Activated CD4-positive, alpha-beta T cell treated with anti-CD3 and anti-CD28 coated beads for 36 hours (primary cell): Measurements from ENCODE around the gene NRP1. TPM values are rescaled to one million over a fixed set of nuclear protein-coding genes. Genes with fewer than 3 reads are reported as not detected.

ENCODE experiments used
- ATAC-seq: fragments of 200-7000 bp; cut with Tn5 transposase; one replicate; pipeline ENCODE4 v1.10.0; 2021; ENCODE audit warnings: mild to moderate bottlenecking, moderate library complexity
- CTCF ChIA-PET: fragments of 350-600 bp; sonication (Branson Sonifier 250); formaldehyde crosslinking; loops from one replicate; lab custom pipeline; 2021; ENCODE audit warnings: antibody characterized with exemption; lab: Charles Lee
- POLR2A ChIA-PET: fragments of 350-600 bp; sonication (Branson Sonifier 250); formaldehyde crosslinking; loops from one replicate; lab custom pipeline; 2021; ENCODE audit warnings: antibody characterized with exemption, inconsistent platforms; lab: Charles Lee
- DNase-seq: peaks from one replicate; pipeline ENCODE4 v3.0.0-alpha.2; 2020
- H3K27ac Mint-ChIP-seq: one replicate; pipeline ENCODE4 v1.8.0; 2021; ENCODE audit warnings: mixed read lengths
- H3K27me3 Mint-ChIP-seq: one replicate; pipeline ENCODE4 v1.8.0; 2021; ENCODE audit warnings: mixed read lengths
- H3K36me3 Mint-ChIP-seq: one replicate; pipeline ENCODE4 v1.8.0; 2021; ENCODE audit warnings: low read depth, mixed read lengths
- H3K4me1 Mint-ChIP-seq: one replicate; pipeline ENCODE4 v1.8.0; 2021; ENCODE audit warnings: mixed read lengths
- H3K4me3 Mint-ChIP-seq: one replicate; pipeline ENCODE4 v1.8.0; 2021; ENCODE audit warnings: mild to moderate bottlenecking, moderate library complexity, mixed read lengths
- H3K9me3 Mint-ChIP-seq: one replicate; pipeline ENCODE4 v1.8.0; 2021; ENCODE audit warnings: low read depth, mixed read lengths
- intact Hi-C, 2 experiments: fragments of 100-400 bp; cut with DNase I in 1 of 2; cut with micrococcal nuclease in 1 of 2; formaldehyde crosslinking; loops; one replicate each; pipeline versions ENCODE4 v1.14.2 to v1.15.1; 2022 to 2024; cut with DNase I, micrococcal nuclease
- total RNA-seq, 2 experiments: library from RNA; stranded (reverse); gene quantifications; one replicate each; pipeline ENCODE4 v1.2.3, GENCODE V29; 2021

NRP1 gene
- total RNA-seq, 2 experiments from 2014 or later = 0.21 to 0.44 TPM

- CTCF ChIA-PET = no interaction called here
- no peak overlapping the region for H3K27ac Mint-ChIP-seq
- H3K9me3 Mint-ChIP-seq = no peaks in the 10 kb centered on the region
- H3K36me3 Mint-ChIP-seq = no peaks in the 10 kb centered on the region
- POLR2A ChIA-PET = no interaction called here
- H3K4me3 Mint-ChIP-seq = no peak overlapping the region
- no peak for DNase-seq
- no peaks in the 10 kb centered on the region for H3K4me1 Mint-ChIP-seq
- ATAC-seq = no peak
- intact Hi-C loops = no loop called here
- peaks cover 10% of the 10 kb centered on the region for H3K27me3 Mint-ChIP-seq
These were observed 13.0 kb downstream of the NRP1 start for GRCh38 chr10:33321516-33321915.

- Mint-ChIP-seq H3K36me3 (no peaks in the 10 kb centered on the region), H3K9me3 (no peaks in the 10 kb centered on the region), H3K27me3 (peaks cover 5% of the 10 kb centered on the region), H3K27ac (no peak overlapping the region), H3K4me3 (no peak overlapping the region), H3K4me1 (no peaks in the 10 kb centered on the region)
- intact Hi-C loops = no loop called here
- ATAC-seq = no peak
- ChIA-PET POLR2A (interaction anchor here (0.6 kb wide), 1 partner anchor 399 kb away, joined by 4 read pairs; no protein-coding TSS in a partner anchor), CTCF (no interaction called here)
- DNase-seq = no peak
These were observed 14.2 kb downstream of the NRP1 start for GRCh38 chr10:33320288-33320687.

GRCh38 chr10:33315891-33316290, 18.6 kb downstream of the NRP1 start:
- DNase-seq (no peak), ATAC-seq (no peak)
- CTCF ChIA-PET = interaction anchor here (0.6 kb wide), 1 partner anchor 151 kb away, joined by 5 read pairs; no protein-coding TSS in a partner anchor
- Mint-ChIP-seq H3K9me3 (no peaks in the 10 kb centered on the region), H3K36me3 (no peaks in the 10 kb centered on the region), H3K4me3 (no peak overlapping the region), H3K27ac (no peak overlapping the region), H3K4me1 (no peaks in the 10 kb centered on the region), H3K27me3 (peaks cover 5% of the 10 kb centered on the region)
- intact Hi-C loops = no loop called here
- POLR2A ChIA-PET = no interaction called here

DNA sequence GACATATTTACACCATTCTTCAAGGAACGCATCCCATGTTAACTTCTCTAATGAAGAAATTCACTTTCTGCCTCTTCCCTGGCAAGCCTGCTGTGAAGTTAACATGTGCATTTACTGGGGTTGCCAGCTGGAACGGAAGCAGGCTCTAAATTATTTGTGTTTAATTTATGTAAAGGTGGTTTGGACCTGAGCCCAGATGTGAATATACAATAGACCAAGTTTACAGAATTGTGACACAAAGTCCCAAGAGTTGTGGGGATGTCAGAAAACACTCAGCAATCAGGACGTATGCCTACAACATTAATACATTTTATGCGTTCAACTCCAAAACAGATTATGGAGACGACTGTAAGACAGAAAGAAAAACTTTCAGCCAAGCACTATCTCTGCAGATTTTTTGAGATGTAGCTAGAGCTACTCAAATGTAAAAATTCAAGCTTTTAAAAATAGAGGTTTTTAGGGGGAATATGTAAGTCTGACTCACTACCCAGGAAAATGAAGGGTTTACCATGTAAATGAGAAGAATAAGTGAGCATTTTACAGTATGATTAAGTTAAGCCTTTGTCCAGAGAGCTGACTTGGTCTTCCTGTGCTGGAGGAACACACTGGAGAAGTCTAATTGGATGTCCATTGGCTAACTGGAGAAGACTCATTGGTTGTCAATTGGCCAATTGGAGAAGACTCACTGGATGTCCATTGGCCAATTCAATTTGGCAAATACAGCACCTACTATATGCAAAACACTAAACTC, 19.5 kb downstream of the NRP1 start:
- DNase-seq (no peak), ATAC-seq (no peak)
- peaks cover 4% of the 10 kb centered on the region for H3K27me3 Mint-ChIP-seq
- intact Hi-C loops = no loop called here
- no peaks in the 10 kb centered on the region for H3K36me3 Mint-ChIP-seq
- no peak overlapping the region for H3K27ac Mint-ChIP-seq
- no peak overlapping the region for H3K4me3 Mint-ChIP-seq
- CTCF ChIA-PET = interaction anchor here (0.6 kb wide), 1 partner anchor 869 kb away, joined by 3 read pairs; no protein-coding TSS in a partner anchor
- no peaks in the 10 kb centered on the region for H3K4me1 Mint-ChIP-seq
- no peaks in the 10 kb centered on the region for H3K9me3 Mint-ChIP-seq
- POLR2A ChIA-PET = no interaction called here

DNA sequence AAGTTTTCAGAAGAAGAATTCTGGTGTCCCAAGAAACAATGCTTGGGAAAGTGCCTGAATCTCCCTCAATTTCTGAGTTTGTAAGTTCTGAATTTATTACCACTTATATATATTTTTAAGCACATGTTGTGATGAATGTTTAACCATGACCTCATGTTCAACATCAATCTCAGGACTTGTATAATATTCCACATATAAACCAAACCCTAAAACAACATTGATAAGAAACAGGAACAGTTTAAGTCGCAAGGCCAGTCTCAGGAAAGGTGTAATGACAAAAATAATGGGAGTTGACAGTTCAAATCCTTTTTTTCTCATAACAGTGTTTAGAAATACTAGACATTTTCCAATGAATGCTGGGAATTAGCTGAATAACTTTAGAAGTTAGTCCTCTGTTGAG, 22.8 kb downstream of the NRP1 start:
- no peaks in the 10 kb centered on the region for H3K9me3 Mint-ChIP-seq
- intact Hi-C loops = no loop called here
- H3K4me3 Mint-ChIP-seq = no peak overlapping the region
- DNase-seq (no peak), ATAC-seq (no peak)
- CTCF ChIA-PET = interaction anchor here (1.3 kb wide), 1 partner anchor 20 kb away, joined by 3 read pairs; no protein-coding TSS in a partner anchor
- POLR2A ChIA-PET = no interaction called here
- H3K27ac Mint-ChIP-seq = no peak overlapping the region
- peaks cover 3% of the 10 kb centered on the region for H3K4me1 Mint-ChIP-seq
- no peaks in the 10 kb centered on the region for H3K36me3 Mint-ChIP-seq
- H3K27me3 Mint-ChIP-seq = peaks cover 6% of the 10 kb centered on the region

DNA sequence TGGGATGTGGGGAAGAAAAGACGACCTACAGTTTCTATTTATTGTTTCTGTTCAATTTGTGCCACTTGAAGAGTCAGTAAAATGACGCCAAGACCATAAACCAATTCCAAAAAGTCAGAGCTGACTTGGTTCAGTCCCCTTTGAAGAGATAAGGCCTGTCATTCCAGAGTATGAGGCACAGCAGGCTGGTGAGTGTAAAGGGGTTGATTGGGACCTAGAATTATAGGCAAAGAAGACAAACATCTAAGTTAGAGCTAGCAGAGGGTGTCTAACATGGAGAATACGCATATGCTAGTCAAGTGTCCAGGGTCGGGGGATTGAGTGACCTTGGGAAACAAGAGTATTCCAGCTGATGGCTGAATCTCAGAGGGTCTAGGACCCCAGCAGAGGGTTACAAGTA, 23.6 kb downstream of the NRP1 start:
- peaks cover 3% of the 10 kb centered on the region for H3K4me1 Mint-ChIP-seq
- ATAC-seq = no peak

DNA sequence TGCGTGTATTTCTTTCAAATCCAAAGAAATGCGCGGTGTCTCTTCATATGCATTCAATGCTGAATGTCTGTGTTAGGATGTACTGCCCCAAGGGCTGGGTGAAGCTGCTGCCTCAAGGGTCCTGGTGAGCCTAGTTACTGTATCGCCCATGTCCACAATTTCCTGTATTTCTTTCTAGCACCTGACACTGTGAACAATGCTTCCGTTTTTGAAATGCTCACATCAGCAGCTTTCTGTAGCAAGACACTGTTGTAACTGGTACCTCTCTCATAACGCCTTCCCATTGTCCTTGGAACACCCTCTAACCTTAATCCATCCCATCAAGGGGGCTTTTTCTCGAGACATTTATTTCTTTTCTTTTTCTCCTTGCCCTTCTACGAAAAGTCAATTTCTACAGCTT, 25.1 kb downstream of the NRP1 start:
- no peaks in the 10 kb centered on the region for H3K9me3 Mint-ChIP-seq
- no peak overlapping the region for H3K27ac Mint-ChIP-seq
- H3K4me1 Mint-ChIP-seq = peaks cover 3% of the 10 kb centered on the region
- ChIA-PET POLR2A (no interaction called here), CTCF (no interaction called here)
- H3K27me3 Mint-ChIP-seq = peaks cover 6% of the 10 kb centered on the region
- ATAC-seq = no peak
- H3K36me3 Mint-ChIP-seq = no peaks in the 10 kb centered on the region
- DNase-seq = no peak
- H3K4me3 Mint-ChIP-seq = no peak overlapping the region
- intact Hi-C loops = no loop called here

More for the DNA sequence above, 23.6 kb downstream of the NRP1 start:
- H3K9me3 Mint-ChIP-seq = no peaks in the 10 kb centered on the region
- no peak for DNase-seq
- intact Hi-C loops = no loop called here
- no peak overlapping the region for H3K27ac Mint-ChIP-seq
- ChIA-PET CTCF (no interaction called here), POLR2A (no interaction called here)
- no peaks in the 10 kb centered on the region for H3K36me3 Mint-ChIP-seq
- no peak overlapping the region for H3K4me3 Mint-ChIP-seq
- peaks cover 6% of the 10 kb centered on the region for H3K27me3 Mint-ChIP-seq

- Mint-ChIP-seq H3K36me3 (no peaks in the 10 kb centered on the region), H3K9me3 (no peaks in the 10 kb centered on the region), H3K4me1 (peaks cover 3% of the 10 kb centered on the region), H3K4me3 (no peak overlapping the region), H3K27ac (no peak overlapping the region), H3K27me3 (peaks cover 6% of the 10 kb centered on the region)
- ChIA-PET CTCF (no interaction called here), POLR2A (no interaction called here)
- intact Hi-C loops = no loop called here
- ATAC-seq (no peak), DNase-seq (no peak)
These were observed 26.6 kb downstream of the NRP1 start for GRCh38 chr10:33307835-33308234.

DNA sequence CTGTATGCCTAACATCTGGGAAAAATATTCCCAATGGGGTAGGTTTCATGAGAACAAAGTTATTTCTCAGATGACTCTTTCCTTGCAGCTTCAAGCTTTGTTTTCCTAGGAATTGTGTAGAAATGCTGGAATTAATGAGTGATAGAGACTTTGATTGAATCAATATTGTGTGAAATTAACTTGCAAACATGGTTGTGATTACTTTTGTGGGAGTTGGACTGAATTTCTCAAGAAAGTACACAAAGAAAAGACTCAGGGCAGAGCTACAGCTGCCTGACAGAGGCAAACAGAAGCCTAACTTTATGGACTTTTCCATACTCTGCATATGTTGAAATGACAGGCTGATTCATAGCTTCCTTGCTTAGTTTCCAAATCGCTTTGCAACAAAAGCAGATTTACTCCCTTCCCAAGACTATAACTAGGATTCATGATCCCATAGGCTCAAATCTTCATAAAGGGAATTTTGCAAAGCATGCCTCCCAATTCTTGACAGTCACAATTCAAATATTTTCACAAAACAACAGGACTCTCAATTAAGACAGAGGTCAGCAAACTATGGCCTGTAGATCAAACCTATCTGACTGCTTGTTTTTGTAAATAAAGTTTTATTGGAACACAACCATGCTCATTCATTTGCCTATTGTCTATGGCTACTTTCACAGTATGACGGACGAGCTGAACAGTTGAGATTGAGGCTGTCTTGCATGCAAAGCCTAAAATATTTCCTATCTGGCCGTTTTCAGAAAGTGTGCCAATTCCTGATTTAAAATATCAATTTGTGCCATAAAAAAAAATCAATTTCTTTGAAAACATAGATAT, 27.6 kb downstream of the NRP1 start:
- intact Hi-C loops = no loop called here
- POLR2A ChIA-PET = no interaction called here
- peaks cover 6% of the 10 kb centered on the region for H3K27me3 Mint-ChIP-seq

DNA sequence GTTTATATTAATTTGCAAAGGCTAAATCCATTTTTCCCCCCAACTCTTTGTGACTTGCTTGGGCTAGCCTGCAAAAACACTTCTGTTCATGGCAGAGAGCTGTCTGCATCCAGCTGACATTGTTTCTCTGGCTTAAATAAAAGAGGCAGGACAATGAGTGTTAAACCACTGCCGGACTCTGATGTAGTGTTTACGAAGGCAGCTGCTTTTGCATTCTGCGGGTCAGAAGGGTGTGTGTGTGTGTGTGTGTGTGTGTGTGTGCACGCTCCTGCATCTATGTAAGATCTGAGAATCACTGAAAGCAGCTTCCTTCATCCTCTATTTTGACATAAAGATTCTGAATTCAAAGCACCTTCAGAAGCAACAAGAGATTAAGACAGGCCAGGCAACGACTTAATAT, 28.3 kb downstream of the NRP1 start:
- no peaks in the 10 kb centered on the region for H3K36me3 Mint-ChIP-seq
- H3K27ac Mint-ChIP-seq = no peak overlapping the region
- intact Hi-C loops = no loop called here
- ATAC-seq (no peak), DNase-seq (no peak)
- H3K27me3 Mint-ChIP-seq = peaks cover 6% of the 10 kb centered on the region
- CTCF ChIA-PET = interaction anchor here (0.7 kb wide), 1 partner anchor 306 kb away, joined by 3 read pairs; no protein-coding TSS in a partner anchor
- POLR2A ChIA-PET = no interaction called here
- H3K4me3 Mint-ChIP-seq = no peak overlapping the region
- no peaks in the 10 kb centered on the region for H3K9me3 Mint-ChIP-seq
- peaks cover 15% of the 10 kb centered on the region for H3K4me1 Mint-ChIP-seq

More for the DNA sequence above, 27.6 kb downstream of the NRP1 start:
- Mint-ChIP-seq H3K36me3 (no peaks in the 10 kb centered on the region), H3K9me3 (no peaks in the 10 kb centered on the region), H3K4me3 (no peak overlapping the region), H3K4me1 (peaks cover 8% of the 10 kb centered on the region), H3K27ac (no peak overlapping the region)
- CTCF ChIA-PET = interaction anchor here (0.7 kb wide), 1 partner anchor 305 kb away, joined by 3 read pairs; no protein-coding TSS in a partner anchor
- DNase-seq (no peak), ATAC-seq (no peak)

DNA sequence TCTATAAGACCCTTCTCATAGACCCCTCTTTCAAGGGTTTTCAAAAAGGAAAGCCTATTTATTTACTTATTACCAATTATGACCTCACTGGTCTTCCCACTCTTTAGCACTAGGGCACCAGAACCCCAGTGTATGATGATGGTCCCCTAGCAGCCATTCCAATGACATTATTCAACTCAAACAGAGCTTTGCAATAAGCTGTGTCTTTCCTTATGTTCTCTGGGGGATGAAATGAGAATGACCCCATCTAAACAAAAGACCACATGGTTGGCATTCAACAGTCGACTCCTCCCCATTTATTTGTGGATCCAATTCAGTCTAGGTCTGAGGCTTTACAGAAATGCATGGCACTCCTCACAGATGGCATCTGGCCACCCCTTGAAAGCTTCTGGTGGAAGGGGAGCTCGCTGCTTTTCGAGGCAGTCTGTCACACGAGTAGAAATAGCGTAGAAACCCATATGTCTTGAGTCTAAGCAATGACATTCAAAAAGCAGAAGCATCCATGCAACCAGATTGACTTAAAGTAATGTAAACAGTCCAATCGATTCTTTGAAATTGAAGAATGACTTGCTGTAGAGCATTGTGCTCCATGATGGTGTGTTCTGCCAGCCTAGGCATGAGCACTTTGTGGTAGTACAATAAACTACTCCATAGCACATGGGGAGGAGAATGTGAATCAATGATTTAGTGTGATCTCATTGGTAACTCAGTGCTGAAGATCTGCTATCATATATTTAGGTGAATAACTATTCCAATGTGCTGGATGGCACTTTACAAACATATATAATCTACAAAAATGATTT, 29.8 kb downstream of the NRP1 start:
- POLR2A ChIA-PET = no interaction called here
- Mint-ChIP-seq H3K27ac (no peak overlapping the region), H3K36me3 (no peaks in the 10 kb centered on the region), H3K9me3 (no peaks in the 10 kb centered on the region), H3K4me3 (no peak overlapping the region), H3K4me1 (peaks cover 16% of the 10 kb centered on the region), H3K27me3 (peaks cover 4% of the 10 kb centered on the region)
- intact Hi-C loops = no loop called here
- DNase-seq (no peak), ATAC-seq (no peak)
- CTCF ChIA-PET = interaction anchor here (0.7 kb wide), 2 partner anchors 61 to 178 kb away, joined by 3 to 5 read pairs; no protein-coding TSS in a partner anchor
